Measurements from ENCODE around the gene SCT.

Gene SCT

DNA sequence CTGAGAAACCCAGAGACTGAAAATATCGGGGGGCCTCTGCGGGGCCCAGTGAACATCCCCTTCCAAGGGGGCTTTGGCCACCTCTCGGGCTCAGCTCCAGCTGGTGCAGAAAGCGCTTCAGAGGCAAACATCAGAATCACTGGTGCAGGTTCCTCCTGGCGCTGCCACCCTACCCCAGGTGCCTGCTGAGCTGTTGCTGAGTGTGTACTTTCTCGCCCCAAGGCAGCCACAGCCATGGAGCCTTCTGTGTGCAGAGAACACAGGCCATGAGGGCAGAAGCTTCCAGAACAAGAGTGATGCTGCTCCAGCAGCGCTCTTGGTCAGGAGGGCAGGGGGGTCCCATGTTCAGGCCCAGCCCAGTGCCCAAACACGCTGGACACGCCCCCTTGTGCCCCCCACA, 16.4 kb upstream of the SCT start:
- DNase-seq: no peak

DNA sequence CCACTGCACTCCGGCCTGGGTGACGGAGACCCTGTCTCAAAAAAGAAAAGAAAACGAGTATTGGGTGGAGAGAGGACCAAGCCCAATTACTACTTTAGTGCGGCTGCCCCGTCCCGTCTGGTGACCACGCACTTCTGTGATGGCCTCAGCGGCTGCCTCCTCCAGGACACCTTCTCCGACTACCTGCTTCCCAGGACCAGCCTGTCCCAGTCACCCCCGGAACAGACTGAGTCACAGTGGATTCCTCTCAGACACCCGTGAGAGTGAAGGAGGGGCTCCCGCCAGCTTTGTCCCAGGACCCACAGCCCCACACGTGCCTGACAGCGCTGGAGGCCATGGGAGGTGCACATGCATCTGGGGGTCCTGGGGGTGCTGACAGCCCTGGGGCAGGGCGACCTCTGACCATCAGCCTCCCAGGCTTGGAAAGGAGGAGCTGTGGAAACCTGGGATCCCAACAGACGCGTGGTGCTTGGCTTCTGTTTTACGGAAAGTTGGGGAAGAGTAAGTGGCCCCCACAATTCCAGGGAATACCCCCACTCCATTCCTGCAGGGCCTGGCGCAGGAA, 14.9 kb upstream of the SCT start:
- no peak for DNase-seq

DNA sequence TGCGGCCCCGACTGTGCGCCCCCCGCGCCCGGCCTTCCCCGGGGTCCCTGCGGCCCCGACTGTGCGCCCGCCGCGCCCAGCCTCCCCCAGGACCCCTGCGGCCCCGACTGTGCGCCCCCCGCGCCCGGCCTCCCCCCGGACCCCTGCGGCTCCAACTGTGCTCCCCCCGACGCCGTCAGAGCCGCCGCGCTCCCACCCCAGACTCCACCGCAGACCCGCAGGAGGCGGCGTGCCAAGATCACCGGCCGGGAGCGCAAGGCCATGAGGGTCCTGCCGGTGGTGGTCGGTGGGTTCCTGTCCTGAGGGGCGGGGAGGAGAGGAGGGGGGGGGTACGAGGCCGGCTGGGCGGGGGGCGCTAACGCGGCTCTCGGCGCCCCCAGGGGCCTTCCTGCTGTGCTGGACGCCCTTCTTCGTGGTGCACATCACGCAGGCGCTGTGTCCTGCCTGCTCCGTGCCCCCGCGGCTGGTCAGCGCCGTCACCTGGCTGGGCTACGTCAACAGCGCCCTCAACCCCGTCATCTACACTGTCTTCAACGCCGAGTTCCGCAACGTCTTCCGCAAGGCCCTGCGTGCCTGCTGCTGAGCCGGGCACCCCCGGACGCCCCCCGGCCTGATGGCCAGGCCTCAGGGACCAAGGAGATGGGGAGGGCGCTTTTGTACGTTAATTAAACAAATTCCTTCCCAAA, 13.2 kb upstream of the SCT start:
- no peak for DNase-seq

DNA sequence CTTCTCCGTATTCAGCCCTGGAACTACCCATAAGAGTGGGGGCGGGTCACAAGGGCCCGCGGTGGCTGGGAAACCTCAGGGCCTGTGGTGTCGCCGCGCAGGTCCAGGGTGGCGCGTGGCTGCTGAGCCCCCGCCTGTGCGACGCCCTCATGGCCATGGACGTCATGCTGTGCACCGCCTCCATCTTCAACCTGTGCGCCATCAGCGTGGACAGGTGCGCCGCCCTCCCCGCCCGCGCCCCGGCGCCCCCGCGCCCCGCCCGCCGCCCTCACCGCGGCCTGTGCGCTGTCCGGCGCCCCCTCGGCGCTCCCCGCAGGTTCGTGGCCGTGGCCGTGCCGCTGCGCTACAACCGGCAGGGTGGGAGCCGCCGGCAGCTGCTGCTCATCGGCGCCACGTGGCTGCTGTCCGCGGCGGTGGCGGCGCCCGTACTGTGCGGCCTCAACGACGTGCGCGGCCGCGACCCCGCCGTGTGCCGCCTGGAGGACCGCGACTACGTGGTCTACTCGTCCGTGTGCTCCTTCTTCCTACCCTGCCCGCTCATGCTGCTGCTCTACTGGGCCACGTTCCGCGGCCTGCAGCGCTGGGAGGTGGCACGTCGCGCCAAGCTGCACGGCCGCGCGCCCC, 12.5 kb upstream of the SCT start:
- DNase-seq: no peak

DNA sequence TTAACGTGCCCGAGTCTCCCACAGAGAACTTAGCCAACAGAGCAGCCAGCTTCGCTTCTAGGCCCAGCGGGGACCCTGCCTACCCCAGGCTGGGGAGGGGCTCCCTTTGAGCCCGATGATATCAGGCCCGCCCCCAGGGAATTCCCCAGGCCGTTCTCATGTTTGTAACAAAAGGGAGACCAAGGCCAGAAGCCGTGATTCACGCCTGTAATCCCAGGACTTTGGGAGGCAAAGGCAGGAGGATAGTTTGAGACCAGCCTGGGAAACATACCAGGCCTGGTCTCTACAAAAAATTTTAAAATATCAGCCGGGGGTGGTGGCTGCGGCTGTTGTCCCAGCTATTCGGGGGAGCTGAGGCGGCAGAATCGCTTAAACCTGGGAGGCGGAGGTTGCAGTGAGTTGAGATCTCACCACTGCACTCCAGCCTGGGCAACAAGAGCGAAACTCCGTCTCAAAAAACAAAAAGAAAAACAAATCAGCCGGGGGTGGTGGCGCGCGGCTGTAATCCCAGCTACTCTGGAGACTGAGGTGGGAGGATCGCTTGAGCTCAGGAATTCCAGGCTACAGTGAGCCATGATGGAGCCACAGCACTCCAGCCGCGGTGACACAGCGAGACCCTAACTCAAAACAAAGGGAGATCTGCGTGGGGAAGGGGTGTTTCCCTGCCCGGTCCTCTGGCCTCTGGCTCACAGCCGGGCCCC, 11.8 kb upstream of the SCT start:
- DNase-seq: no peak

DNA sequence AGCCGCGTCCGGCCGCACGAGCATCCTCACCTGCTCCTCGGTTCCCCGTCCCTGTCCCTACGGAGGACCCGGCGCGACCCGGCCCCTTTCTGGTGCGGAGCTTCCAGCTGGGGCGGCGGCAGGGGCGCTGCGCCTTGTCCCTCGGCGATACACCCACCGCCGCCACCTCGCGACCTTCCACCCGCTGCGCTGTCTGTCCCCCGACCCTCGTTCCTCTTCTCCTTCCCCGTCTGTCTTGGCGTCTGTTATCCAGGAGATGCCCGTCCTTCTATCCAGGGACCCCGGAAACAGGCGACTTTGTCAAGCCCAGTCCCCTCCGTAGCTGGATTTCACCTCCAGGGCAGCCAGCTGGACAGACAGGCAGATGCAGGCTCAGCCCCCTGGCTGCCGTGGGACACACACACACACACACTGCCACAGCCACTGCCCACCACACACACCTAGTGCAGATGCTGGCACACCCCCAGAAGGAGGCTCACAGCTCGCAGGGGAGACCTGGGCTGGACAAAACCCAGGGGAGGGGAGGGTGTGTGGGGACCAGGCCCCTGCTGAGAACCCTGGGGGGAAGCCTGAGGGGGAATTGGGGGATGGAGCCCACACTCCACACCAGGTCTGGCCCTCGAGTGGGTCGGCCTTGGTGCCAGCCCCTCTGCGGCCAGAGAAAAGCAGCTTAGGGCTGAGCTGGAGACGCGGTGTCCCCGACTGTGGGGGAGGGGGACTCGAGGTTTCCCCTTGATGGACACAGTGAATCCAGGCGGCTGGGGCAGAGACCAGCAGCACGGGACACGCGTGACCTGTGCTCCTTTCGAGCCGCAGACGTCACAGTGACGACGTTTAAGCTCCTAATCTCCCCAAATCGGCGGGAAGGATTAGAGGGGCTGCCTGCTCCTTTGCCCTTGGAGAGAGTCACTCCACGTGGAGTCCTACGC, 10.9 kb upstream of the SCT start:
- DNase-seq: no peak

DNA sequence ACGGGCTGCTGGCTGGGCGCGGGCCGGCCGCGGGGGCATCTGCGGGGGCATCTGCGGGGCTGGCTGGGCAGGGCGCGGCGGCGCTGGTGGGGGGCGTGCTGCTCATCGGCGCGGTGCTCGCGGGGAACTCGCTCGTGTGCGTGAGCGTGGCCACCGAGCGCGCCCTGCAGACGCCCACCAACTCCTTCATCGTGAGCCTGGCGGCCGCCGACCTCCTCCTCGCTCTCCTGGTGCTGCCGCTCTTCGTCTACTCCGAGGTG, 10.3 kb upstream of the SCT start:
- DNase-seq: no peak

DNA sequence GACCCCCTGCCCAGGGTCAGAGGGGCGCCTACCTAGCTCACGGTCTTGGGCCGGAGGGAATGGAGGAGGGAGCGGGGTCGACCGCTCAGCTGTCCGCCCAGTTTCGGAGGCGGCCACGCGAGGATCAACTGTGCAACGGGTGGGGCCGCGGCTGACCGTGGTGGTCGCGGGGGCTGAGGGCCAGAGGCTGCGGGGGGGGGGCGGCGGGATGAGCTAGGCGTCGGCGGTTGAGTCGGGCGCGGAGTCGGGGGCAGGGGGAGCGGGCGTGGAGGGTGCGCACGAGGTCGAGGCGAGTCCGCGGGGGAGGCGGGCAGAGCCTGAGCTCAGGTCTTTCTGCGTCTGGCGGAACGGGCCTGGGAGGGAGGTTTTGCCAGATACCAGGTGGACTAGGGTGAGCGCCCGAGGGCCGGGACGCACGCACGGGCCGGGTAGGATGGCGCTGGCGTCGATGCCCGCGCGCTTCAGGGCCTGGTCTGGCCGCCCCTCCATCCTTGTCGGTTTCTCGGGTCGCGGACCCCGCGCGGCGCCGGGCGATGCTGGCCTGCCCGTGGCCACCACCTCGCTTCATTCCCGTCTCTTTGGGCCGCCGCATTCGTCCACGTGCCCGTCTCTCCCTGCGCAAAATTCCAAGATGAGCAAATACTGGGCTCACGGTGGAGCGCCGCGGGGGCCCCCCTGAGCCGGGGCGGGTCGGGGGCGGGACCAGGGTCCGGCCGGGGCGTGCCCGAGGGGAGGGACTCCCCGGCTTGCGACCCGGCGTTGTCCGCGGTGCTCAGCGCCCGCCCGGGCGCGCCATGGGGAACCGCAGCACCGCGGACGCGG, 9.7 kb upstream of the SCT start, which contains the start of gene DRD4:
TSS of gene DRD4 (plus strand) at position 759 of the 822 bp plus-strand sequence. CDS start at position 795, 36 bp downstream.
- DNase-seq: no peak

DNA sequence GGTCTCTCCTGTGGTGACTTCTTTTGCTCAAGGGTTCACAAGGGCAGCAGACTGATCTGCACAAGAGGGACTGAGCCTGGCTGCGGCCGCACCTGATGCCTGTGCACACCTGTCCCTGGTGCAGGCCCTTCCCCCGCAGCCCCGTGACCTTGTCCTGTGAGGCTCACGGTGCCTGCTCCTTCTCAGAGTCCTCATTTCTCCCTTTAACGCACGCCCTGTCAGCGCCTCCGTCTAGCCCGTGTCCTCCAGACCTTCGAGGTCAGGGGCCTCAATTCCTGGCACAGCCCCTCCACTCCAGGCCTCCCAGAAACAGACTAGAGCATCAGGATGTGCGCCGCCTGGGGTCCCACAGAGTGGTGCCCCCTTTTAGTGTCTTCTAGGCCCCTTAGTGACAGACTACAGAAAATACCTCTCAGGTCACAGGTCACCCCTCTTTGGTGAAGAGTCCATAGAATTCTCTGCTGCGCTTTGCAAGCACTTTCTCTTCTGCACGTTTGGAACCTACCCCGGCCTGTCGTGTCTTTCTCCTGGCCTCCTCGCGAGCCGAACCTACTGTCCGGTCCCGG, 9.0 kb upstream of the SCT start:
- no peak for DNase-seq

DNA sequence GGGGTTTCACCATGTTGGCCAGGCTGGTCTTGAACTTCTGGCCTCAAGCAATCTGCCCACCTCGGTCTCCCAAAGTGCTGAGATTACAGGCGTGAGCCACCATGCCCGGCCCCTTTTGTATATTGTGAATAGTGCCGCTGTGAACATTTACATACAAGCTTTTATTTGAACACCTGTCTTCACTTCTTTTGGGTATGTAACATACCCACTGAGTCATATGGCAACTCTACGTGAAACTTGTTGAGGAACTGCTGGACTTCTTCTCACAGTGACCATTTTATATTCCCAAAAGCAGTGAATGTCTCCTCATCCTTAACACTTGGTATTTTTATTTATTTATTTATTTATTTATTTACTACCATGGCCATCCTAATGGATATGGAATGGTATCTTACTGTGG, 3.9 kb upstream of the SCT start:
- no peak for DNase-seq

DNA sequence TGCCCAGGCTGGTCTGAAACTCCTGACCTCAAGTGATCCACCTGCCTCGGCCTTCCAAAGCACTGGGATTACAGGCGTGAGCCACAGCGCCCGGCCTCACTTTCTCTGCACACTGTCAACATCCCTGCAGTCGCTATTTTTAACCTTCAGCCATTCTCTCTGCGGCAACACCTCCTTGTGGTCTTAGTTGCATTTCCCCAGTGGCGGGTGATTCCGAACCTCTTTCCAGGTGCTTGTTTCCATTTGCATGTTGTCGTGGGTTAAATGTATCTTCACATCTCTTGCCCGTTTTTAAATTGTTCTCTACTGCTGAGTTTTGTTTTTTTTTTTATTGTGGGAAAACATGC, 2.2 kb upstream of the SCT start:
- DNase-seq: no peak

DNA sequence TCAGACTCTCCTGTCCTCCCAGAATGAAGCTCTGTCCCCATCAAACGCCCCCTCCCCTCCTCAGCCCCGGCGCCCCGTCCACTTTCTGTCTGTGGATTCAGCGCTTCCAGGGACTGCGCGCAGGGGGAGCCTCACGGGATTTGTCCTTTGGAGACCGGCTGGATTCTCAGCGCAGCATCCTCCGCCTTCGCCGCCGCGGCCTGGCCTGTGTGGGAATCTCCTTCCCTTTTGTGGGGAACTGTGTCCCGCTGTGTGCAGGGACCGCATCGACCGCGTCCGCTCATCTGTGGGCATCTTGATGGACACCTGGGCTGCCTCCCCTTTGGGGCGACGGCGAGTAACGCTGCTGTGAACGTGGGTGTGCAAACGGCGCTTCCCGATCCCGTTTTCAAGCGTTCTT, 1.1 kb upstream of the SCT start:
- no peak for DNase-seq

DNA sequence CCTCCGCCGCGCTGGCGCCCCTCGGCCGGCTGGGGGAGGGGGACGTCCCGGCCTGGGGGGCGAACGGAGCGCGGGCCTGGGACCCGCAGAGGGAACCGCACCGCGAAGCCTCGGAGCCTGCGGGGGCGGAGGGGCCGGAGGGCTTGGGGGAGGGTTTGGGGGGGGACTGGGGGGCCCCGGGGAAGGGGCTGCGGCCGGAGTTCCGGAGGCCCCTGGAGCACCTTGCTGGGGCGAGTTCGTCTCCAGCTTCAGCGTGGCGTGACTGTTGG, 261 bp upstream of the SCT start:
- no peak for DNase-seq

DNA sequence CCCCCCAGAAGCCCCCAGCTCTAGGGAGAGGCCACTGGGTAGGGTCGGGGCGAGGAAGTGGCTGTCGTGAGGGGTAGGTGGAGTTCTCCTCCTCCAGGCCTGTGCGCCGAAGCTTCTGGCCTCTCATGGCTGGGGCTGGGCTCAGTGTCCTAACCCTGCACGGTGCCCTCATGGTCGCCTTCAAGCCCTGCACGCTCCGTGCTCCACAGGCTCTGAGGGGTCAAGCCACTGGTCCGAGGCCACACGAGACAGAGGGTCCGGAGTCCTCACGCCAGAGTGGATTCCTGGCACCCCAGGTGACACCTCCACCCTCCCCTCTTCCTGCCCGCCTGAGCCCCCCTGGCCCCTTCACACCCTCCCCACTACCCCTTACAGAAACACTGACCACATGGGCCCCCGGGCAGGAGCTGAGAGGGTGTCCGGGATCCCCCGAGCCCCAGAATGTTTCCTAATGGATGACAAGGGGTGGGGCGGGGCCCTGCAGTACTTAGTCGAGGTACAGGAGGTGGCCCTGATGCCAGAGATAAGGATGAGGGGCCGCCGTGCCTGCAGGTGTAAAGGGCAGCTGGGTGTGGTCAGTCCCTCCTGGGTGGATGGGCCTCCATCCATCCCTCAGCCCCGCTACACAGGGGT, 1.2 kb downstream of the SCT start:
- no peak for DNase-seq

DNA sequence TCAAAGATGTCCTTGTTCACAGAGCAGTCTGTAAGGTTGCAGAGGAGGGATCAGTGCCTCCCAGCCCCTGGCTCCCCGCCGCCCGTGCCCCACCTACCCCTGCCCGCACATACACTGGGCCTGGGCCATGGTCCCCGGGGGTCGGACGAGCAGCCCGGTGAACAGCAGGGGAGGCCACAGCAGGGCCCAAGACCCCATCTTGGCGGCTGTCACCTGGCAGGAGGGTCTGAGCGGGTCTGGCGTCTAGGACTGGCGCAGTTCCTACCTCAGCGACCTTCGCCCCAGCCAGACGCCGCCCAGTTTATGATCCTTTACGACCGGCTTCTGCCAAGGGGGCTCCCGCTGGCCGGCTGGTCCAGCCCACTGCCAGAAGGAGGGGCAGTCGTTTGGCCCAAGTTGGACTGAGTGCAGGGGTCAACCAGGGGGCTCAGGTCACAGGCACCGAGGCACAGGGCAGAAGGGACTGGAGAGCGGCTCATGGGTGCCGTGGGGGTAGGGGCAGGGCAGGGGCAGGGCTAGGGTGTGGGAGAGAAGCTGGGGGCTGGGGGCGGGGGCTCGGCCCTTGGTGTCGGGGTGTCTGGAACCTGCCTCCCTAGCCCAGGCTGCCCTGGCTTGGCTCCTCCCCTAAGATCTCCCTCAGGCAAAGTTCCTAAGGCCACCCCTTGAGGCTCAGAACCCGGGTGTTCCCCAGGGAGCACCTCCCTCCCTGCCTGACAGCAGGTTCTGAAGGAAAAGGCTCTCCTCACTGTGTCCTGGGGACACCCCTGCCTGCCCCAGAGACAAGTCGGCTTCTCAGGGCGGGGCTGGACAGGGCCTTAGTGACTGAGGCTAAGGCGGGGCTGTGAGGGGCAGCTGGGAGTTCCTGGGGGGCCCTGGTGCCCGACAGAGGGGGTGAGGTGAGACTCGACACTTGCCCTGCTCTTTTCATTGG, 2.0 kb downstream of the SCT start, which contains the start of gene CDHR5:
TSS of gene CDHR5 (minus strand) at position 251 of the 931 bp plus-strand sequence. CDS start at position 198, 53 bp downstream.
- no peak for DNase-seq

DNA sequence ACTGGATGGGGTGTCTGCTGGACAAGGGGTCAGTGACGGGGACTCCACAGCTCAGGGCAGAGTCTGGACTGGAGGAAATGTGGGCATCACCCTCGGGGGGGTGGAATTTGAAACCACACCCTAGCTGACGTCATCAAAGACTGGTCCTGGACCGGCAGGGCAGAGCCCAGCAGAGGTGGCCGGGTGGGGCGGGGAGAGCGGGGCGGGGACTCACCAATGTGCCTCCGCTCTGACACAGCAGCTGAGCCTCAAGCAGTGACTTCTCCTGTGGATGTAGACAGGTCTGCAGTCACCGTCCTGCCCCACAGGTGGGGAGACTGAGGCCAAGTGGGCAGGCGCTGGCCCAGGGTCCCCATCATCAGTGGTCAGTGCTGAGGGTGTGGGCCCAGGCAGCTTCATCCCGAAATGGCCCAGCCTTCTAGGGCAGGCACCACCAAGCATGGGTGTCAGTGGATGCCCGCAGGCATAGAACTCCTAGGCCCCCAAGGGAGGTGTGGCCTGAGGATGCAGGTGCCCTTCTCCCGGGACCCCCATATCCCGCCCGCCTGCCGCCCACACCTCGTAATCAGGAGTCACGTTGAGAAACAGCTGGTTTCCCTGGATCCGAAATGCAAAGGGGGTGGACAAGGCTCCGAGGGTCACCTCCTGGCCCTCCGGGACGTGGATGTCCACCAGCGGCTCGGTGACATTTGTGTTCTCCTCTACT, 2.8 kb downstream of the SCT start:
- no peak for DNase-seq

DNA sequence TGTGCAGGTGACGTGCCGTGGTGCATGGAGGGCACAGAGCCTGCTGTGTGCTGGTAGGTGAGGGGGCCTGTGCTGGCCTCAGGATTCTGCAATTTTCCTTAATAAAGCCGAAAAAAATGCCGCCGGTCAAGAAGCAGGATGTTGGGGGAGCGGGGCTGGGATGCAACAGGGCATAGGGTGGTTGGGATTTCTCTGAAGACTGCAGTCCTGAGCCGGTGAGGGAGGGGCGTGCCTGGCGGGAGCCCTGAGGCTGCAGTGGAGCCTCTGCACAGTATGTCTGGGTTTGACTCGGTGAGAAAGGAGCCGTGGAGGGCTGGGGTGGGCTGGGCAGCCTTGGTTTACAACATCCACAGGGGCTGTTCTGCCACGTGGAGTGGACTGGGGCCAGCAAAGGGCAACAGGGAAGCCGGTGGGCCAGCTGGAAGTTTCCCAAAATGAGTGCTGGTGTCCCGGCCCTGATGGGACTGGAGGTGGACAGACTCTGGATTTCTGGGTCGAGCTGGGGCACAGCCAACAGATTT, 3.6 kb downstream of the SCT start:
- no peak for DNase-seq

DNA sequence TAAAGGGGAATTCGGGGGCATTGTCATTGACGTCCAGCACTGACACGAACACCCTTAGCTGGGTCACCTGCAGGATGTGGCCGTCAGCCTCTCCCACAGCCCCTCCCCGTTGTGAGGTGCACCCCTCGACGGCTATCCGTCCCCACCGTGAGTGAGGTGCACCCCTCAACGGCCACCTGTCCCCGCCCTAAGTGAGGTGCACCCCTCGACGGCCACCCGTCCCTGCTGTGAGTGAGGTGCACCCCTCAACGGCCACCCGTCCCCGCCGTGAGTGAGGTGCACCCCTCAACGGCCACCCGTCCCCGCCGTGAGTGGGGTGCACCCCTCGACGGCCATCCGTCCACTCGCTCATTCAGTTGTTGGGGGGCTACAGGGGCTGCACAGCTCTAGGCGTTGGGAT, 5.1 kb downstream of the SCT start:
- DNase-seq: no peak
